CD4-positive, alpha-beta memory T cell (primary cell): ENCODE measurements around the gene FBXO31. TPM values are rescaled to one million over a fixed set of nuclear protein-coding genes. Genes with fewer than 3 reads are reported as not detected.

Experiments
- CTCF ChIA-PET: fragments of 350-600 bp; sonication (Branson Sonifier 250); formaldehyde crosslinking; loops from one replicate; lab custom pipeline; 2021; ENCODE audit warnings: inconsistent platforms; ENCODE audit not compliant: partially characterized antibody; lab: Charles Lee
- POLR2A ChIA-PET: fragments of 350-600 bp; sonication (Branson Sonifier 250); formaldehyde crosslinking; loops from one replicate; lab custom pipeline; 2021; ENCODE audit not compliant: partially characterized antibody; lab: Charles Lee
- DNase-seq, 5 donors: peaks; one replicate each; pipeline versions ENCODE4 v3.0.0 to v3.0.0-alpha.2; 2020 to 2022; ENCODE audit warnings: mixed read lengths in 1 of 5
- H3K27ac ChIP-seq: one replicate; pipeline ENCODE4 v1.7.0; 2013; ENCODE audit warnings: low read depth, low read length
- H3K27me3 ChIP-seq: 2 replicates; pipeline ENCODE4 v1.7.0; 2013; ENCODE audit warnings: mild to moderate bottlenecking, low read length, moderate library complexity; ENCODE audit not compliant: insufficient read depth
- H3K36me3 ChIP-seq: 2 replicates; pipeline ENCODE4 v1.7.0; 2013; ENCODE audit warnings: mild to moderate bottlenecking, low read length, moderate library complexity; ENCODE audit not compliant: insufficient read depth
- H3K4me1 ChIP-seq: 2 replicates; pipeline ENCODE4 v1.7.0; 2013; ENCODE audit warnings: mild to moderate bottlenecking, low read length, moderate library complexity; ENCODE audit not compliant: insufficient read depth
- H3K4me3 ChIP-seq, 2 donors: one replicate each; pipeline ENCODE4 v1.7.0; 2013; ENCODE audit warnings: low read length in 2 of 2, mild to moderate bottlenecking in 1 of 2
- H3K9me3 ChIP-seq, 2 donors: one replicate each; pipeline ENCODE4 v1.7.0; 2013; ENCODE audit warnings: low read length in 2 of 2, control low read depth in 1 of 2; ENCODE audit not compliant: control insufficient read depth in 1 of 2
- H3K27ac Mint-ChIP-seq, 7 donors: one replicate each; pipeline ENCODE4 v1.8.0; 2020 to 2021; ENCODE audit warnings: mixed read lengths in 7 of 7, mild to moderate bottlenecking in 6 of 7, inconsistent platforms in 3 of 7, moderate library complexity in 3 of 7
- H3K27me3 Mint-ChIP-seq, 2 donors: one replicate each; pipeline ENCODE4 v1.8.0; 2020 to 2021; ENCODE audit warnings: mixed read lengths in 2 of 2
- H3K36me3 Mint-ChIP-seq, 2 donors: one replicate each; pipeline ENCODE4 v1.8.0; 2020 to 2021; ENCODE audit warnings: mixed read lengths in 2 of 2, inconsistent platforms in 1 of 2, mild to moderate bottlenecking in 1 of 2
- H3K4me1 Mint-ChIP-seq, 4 donors: one replicate each; pipeline ENCODE4 v1.8.0; 2020 to 2021; ENCODE audit warnings: mixed read lengths in 4 of 4, mild to moderate bottlenecking in 1 of 4
- H3K4me3 Mint-ChIP-seq, 8 donors: one replicate each; pipeline ENCODE4 v1.8.0; 2020 to 2021; ENCODE audit warnings: mixed read lengths in 8 of 8, mild to moderate bottlenecking in 7 of 8, moderate library complexity in 6 of 8, inconsistent platforms in 3 of 8
- H3K9me3 Mint-ChIP-seq, 8 donors: one replicate each; pipeline ENCODE4 v1.8.0; 2020 to 2021; ENCODE audit warnings: mixed read lengths in 8 of 8, mild to moderate bottlenecking in 5 of 8, inconsistent platforms in 3 of 8, moderate library complexity in 1 of 8
- intact Hi-C: fragments of 100-400 bp; cut with micrococcal nuclease; formaldehyde crosslinking; loops from one replicate; pipeline ENCODE4 v1.15.1; 2023
- polyA plus RNA-seq, 2 donors: library from polyadenylated mRNA; unstranded; fragments of 300-500 nt; fragmentation: Illumina TruSeq; gene quantifications; one replicate each; pipeline ENCODE4 v1.2.3, GENCODE V29; 2021
- total RNA-seq, 2 experiments: library from RNA; stranded (reverse); gene quantifications; one replicate each; pipeline ENCODE4 v1.2.3, GENCODE V29; 2021

FBXO31 gene
- total and polyA plus RNA-seq, 4 experiments from 2014 or later, result 22.9 to 44.6 (median 34.5) TPM

- Histone ChIP-seq H3K4me3 (no peak overlapping the region), H3K36me3 (peaks cover 38% of the 10 kb centered on the region), H3K9me3 (no peaks in the 10 kb centered on the region), H3K27me3 (no peaks in the 10 kb centered on the region), H3K4me1 (no peaks in the 10 kb centered on the region), H3K27ac (no peak overlapping the region)
- POLR2A ChIA-PET, result no interaction called here
- DNase-seq, result no peak
- H3K27me3 Mint-ChIP-seq, result no peaks in the 10 kb centered on the region
- intact Hi-C loops, result no loop called here
- no peaks in the 10 kb centered on the region for H3K9me3 Mint-ChIP-seq
- no peak overlapping the region for H3K4me3 Mint-ChIP-seq
- peaks cover 32 to 53% of the 10 kb centered on the region in 2 donors for H3K36me3 Mint-ChIP-seq
- CTCF ChIA-PET, result no interaction called here
- H3K4me1 Mint-ChIP-seq, result peaks cover 4 to 11% (median 7%) of the 10 kb centered on the region in 4 donors
- no peak overlapping the region for H3K27ac Mint-ChIP-seq
Observed at GRCh38 chr16:87358696-87359095, 24.9 kb downstream of the FBXO31 start.

DNA sequence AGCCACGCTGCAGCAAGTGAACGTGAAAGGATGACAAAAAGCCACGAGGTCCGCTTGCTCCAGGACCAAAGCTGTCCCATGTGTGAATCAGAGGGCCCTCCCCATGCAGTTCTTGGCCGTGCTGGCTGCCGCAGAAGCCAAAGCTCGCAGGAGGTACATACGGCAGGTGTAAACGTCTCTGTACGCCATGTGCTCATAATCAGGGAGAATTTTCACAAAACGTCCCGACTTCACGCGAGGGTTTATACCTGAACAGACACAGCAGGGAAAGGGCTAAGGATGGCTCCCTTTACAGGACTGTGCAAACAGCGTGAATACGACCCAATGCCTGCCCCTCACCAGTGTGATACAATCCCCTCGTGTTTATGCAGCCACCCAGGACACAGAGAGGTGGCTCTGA is 25.3 kb downstream of the FBXO31 start:
- H3K4me1 Mint-ChIP-seq, result peaks cover under 1 to 8% (median 5%) of the 10 kb centered on the region in 4 donors

GRCh38 chr16:87356491-87356853 is 27.1 kb downstream of the FBXO31 start:
- CTCF ChIA-PET, result interaction anchor here (1.2 kb wide), 1 partner anchor 38 kb away, joined by 3 read pairs; no protein-coding TSS in a partner anchor

More for the DNA sequence above, 25.3 kb downstream of the FBXO31 start:
- H3K27me3 ChIP-seq, result no peaks in the 10 kb centered on the region
- H3K27ac ChIP-seq, result no peak overlapping the region
- intact Hi-C loops, result no loop called here
- DNase-seq, result no peak
- no peaks in the 10 kb centered on the region for H3K9me3 Mint-ChIP-seq
- POLR2A ChIA-PET, result interaction anchor here (0.6 kb wide), 1 partner anchor 802 kb away, joined by 3 read pairs; no protein-coding TSS in a partner anchor
- H3K4me3 ChIP-seq, result no peak overlapping the region
- H3K27ac Mint-ChIP-seq, result peak overlapping the region in 1 of 7 donors; percentile 12
- no peak overlapping the region for H3K4me3 Mint-ChIP-seq
- peaks cover 28 to 49% of the 10 kb centered on the region in 2 donors for H3K36me3 Mint-ChIP-seq
- H3K36me3 ChIP-seq, result peaks cover 38% of the 10 kb centered on the region
- no peaks in the 10 kb centered on the region for H3K27me3 Mint-ChIP-seq
- H3K4me1 ChIP-seq, result no peaks in the 10 kb centered on the region
- no peaks in the 10 kb centered on the region for H3K9me3 ChIP-seq
- CTCF ChIA-PET, result interaction anchor here (1.4 kb wide), 1 partner anchor 33 kb away, joined by 3 read pairs; no protein-coding TSS in a partner anchor

DNA sequence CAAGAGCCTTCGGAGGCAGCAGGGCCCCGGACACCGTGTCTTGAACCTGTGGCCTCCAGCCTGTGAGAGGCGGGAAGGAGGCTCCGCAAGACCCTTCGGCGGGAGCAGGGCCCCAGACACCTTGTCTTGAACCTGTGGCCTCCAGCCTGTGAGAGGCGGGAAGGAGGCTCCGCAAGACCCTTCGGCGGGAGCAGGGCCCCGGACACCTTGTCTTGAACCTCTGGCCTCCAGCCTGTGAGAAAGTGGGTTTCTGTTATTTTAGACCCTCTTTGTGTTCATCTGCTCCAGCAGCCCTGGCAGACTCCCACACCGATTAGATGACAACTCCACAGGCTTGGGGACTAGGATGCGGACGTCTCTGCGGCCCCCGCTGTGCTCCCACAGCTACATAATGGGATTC is 30.0 kb downstream of the FBXO31 start:
- H3K36me3 Mint-ChIP-seq, result peaks cover 17 to 41% of the 10 kb centered on the region in 2 donors
- DNase-seq, result no peak
- no peaks in the 10 kb centered on the region for H3K9me3 Mint-ChIP-seq
- H3K27me3 Mint-ChIP-seq, result no peaks in the 10 kb centered on the region
- ChIA-PET CTCF (no interaction called here), POLR2A (no interaction called here)
- Histone ChIP-seq H3K9me3 (no peaks in the 10 kb centered on the region), H3K4me1 (no peaks in the 10 kb centered on the region), H3K27me3 (no peaks in the 10 kb centered on the region), H3K4me3 (no peak overlapping the region), H3K36me3 (peaks cover 12% of the 10 kb centered on the region), H3K27ac (no peak overlapping the region)
- intact Hi-C loops, result no loop called here
- H3K4me3 Mint-ChIP-seq, result no peak overlapping the region
- peaks cover 0 to 23% (median 10%) of the 10 kb centered on the region in 4 donors for H3K4me1 Mint-ChIP-seq
- H3K27ac Mint-ChIP-seq, result no peak overlapping the region

More at GRCh38 chr16:87356491-87356853, 27.1 kb downstream of the FBXO31 start:
- no peak for DNase-seq
- Histone ChIP-seq H3K27me3 (no peaks in the 10 kb centered on the region), H3K9me3 (no peaks in the 10 kb centered on the region), H3K27ac (no peak overlapping the region), H3K4me3 (no peak overlapping the region), H3K4me1 (no peaks in the 10 kb centered on the region), H3K36me3 (peaks cover 29% of the 10 kb centered on the region)
- Mint-ChIP-seq H3K27me3 (no peaks in the 10 kb centered on the region), H3K36me3 (peaks cover 25 to 48% of the 10 kb centered on the region in 2 donors), H3K4me3 (no peak overlapping the region), H3K4me1 (peaks cover 0 to 11% (median 5%) of the 10 kb centered on the region in 4 donors), H3K27ac (peak overlapping the region in 2 of 7 donors; percentile 38 to 60), H3K9me3 (no peaks in the 10 kb centered on the region)
- intact Hi-C loops, result no loop called here
- POLR2A ChIA-PET, result no interaction called here

DNA sequence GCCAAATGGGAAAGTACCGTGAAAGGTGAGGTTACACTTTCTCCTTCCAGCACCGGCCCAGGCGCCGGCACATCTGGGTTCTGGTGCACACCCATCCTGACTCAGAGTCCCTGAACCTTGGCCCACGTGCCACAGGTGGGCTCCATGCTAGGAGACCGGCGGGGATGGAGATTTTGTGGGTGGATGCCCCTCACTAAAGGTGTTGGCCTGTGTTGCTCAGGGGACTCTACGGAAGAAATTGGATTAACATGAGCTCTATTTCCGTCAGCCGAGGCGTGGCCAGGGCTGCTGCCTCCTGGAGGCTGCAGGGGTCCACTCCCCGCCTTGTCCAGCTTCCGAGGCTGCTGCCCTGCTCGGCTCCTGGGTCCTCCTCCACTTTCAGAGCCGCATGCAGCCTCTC is 30.8 kb downstream of the FBXO31 start:
- H3K27me3 ChIP-seq, result no peaks in the 10 kb centered on the region
- no peak overlapping the region for H3K27ac ChIP-seq
- CTCF ChIA-PET, result no interaction called here
- H3K27ac Mint-ChIP-seq, result no peak overlapping the region
- H3K4me1 Mint-ChIP-seq, result peaks cover 2 to 27% (median 10%) of the 10 kb centered on the region in 4 donors
- no peaks in the 10 kb centered on the region for H3K9me3 ChIP-seq
- H3K27me3 Mint-ChIP-seq, result no peaks in the 10 kb centered on the region
- no peak for DNase-seq
- peaks cover 15 to 36% of the 10 kb centered on the region in 2 donors for H3K36me3 Mint-ChIP-seq
- POLR2A ChIA-PET, result no interaction called here
- no peak overlapping the region for H3K4me3 Mint-ChIP-seq
- H3K4me1 ChIP-seq, result no peaks in the 10 kb centered on the region
- H3K36me3 ChIP-seq, result peaks cover 4% of the 10 kb centered on the region
- no peaks in the 10 kb centered on the region for H3K9me3 Mint-ChIP-seq
- intact Hi-C loops, result no loop called here
- H3K4me3 ChIP-seq, result no peak overlapping the region

- H3K4me1 ChIP-seq, result peaks cover 4% of the 10 kb centered on the region
- H3K27me3 ChIP-seq, result no peaks in the 10 kb centered on the region
- H3K27ac ChIP-seq, result no peak overlapping the region
- Mint-ChIP-seq H3K9me3 (no peaks in the 10 kb centered on the region), H3K36me3 (peaks cover 10 to 29% of the 10 kb centered on the region in 2 donors), H3K27ac (no peak overlapping the region), H3K27me3 (no peaks in the 10 kb centered on the region), H3K4me3 (no peak overlapping the region), H3K4me1 (peaks cover 3 to 25% (median 10%) of the 10 kb centered on the region in 4 donors)
- no peak overlapping the region for H3K4me3 ChIP-seq
- H3K9me3 ChIP-seq, result no peaks in the 10 kb centered on the region
- ChIA-PET CTCF (no interaction called here), POLR2A (interaction anchor here (1.2 kb wide), 1 partner anchor 24 kb away, joined by 3 read pairs; no protein-coding TSS in a partner anchor)
- H3K36me3 ChIP-seq, result peaks cover 5% of the 10 kb centered on the region
- intact Hi-C loops, result no loop called here
- no peak for DNase-seq
Observed at GRCh38 chr16:87351320-87351698, 32.3 kb downstream of the FBXO31 start.

GRCh38 chr16:87350681-87351319 is 32.8 kb downstream of the FBXO31 start:
- intact Hi-C loops, result no loop called here
- peaks cover 10 to 27% of the 10 kb centered on the region in 2 donors for H3K36me3 Mint-ChIP-seq
- Histone ChIP-seq H3K9me3 (no peaks in the 10 kb centered on the region), H3K4me3 (no peak overlapping the region), H3K27ac (no peak overlapping the region), H3K27me3 (no peaks in the 10 kb centered on the region), H3K4me1 (peaks cover 9% of the 10 kb centered on the region), H3K36me3 (peaks cover 6% of the 10 kb centered on the region)
- H3K27ac Mint-ChIP-seq, result peak overlapping the region in 1 of 7 donors; percentile 68
- peaks cover 5 to 30% (median 10%) of the 10 kb centered on the region in 4 donors for H3K4me1 Mint-ChIP-seq
- no peaks in the 10 kb centered on the region for H3K27me3 Mint-ChIP-seq
- POLR2A ChIA-PET, result interaction anchor here (1.2 kb wide), 1 partner anchor 25 kb away, joined by 3 read pairs; no protein-coding TSS in a partner anchor
- no peak for DNase-seq
- H3K9me3 Mint-ChIP-seq, result no peaks in the 10 kb centered on the region
- H3K4me3 Mint-ChIP-seq, result no peak overlapping the region
- CTCF ChIA-PET, result no interaction called here
